ENCODE measurements around the gene PEX11B. TPM values are rescaled to one million over a fixed set of nuclear protein-coding genes. Genes with fewer than 3 reads are reported as not detected.

Gene PEX11B
- total RNA-seq, 2 experiments from 2014 or later: 11.6 to 13.2 TPM

DNA sequence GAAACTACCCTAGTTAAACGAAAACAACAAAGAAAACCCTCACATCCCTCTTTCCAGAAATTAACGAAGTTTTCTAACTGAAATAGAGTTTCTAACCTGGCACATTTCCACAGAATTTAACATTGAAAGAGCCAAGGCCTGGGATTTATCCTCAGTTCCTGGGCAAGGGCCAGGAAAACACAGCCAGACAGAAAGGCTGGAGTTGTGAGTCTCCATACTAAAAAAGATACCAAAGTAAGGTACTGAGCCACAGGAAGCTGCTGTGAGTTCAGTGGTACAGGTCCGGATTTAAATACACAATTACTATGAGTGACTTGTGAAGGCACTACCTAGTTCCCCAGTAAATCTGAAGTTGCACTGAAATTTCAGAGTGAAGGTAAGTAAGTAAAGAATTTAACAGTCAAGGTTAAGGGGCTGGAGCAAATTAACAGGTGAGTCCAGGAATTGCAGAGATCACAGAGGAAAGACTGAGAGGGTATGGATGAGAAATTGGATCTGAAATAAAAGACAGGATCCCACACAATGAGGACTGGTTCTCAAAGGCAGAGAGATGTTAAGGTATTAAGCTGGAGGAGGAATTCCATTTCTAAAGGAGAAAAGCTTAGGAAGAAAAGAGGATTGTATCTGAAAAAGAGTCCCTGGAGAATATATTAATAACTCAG is 38.4 kb upstream of the PEX11B start:
- no peaks in the 10 kb centered on the region for H3K27me3 Mint-ChIP-seq
- H3K27ac ChIP-seq (ENCODE audit: low read depth in 1 of 2, low read length in 2 of 2): peak overlapping the region; percentile 75 to 76
- no peaks in the 10 kb centered on the region for H3K9me3 Mint-ChIP-seq
- intact Hi-C loops (cut with DNase I, micrococcal nuclease): loop anchor here (1.0 to 5.0 kb wide), 3 partner anchors 30 to 1585 kb away; partner anchors contain the start of genes PEX11B (in 2 of the 2), BCL9 (in 1 of the 2) and RBM8A (in 1 of the 2)
- H3K9me3 ChIP-seq (ENCODE audit: control insufficient read depth in 1 of 2, insufficient read depth in 1 of 2, low read length in 2 of 2): no peaks in the 10 kb centered on the region
- H3K36me3 Mint-ChIP-seq (ENCODE audit: low read depth): peaks cover 32% of the 10 kb centered on the region
- peak overlapping the region; percentile 83 for H3K4me3 ChIP-seq (ENCODE audit: low read length)
- H3K4me1 Mint-ChIP-seq (ENCODE audit: low read depth): peaks cover 76% of the 10 kb centered on the region
- ATAC-seq (ENCODE audit: poor library complexity): no peak
- H3K4me1 ChIP-seq (ENCODE audit: insufficient read depth, low read length): peaks cover 59% of the 10 kb centered on the region
- CTCF ChIA-PET: interaction anchor here (3.8 kb wide), 1 partner anchor 30 kb away, joined by 19 read pairs; the partner anchor contains the start of gene RBM8A
- H3K27ac Mint-ChIP-seq: peak overlapping the region; percentile 87
- POLR2A ChIA-PET: interaction anchor here (1.0 to 8.8 kb wide), 20 partner anchors 9 to 132 kb away, joined by 3 to 213 read pairs (median 13); partner anchors contain the start of genes ANKRD34A, PEX11B, PIAS3 and POLR3C
- H3K4me3 Mint-ChIP-seq: peak overlapping the region; percentile 96
- TF ChIP-seq, protein P1, sequence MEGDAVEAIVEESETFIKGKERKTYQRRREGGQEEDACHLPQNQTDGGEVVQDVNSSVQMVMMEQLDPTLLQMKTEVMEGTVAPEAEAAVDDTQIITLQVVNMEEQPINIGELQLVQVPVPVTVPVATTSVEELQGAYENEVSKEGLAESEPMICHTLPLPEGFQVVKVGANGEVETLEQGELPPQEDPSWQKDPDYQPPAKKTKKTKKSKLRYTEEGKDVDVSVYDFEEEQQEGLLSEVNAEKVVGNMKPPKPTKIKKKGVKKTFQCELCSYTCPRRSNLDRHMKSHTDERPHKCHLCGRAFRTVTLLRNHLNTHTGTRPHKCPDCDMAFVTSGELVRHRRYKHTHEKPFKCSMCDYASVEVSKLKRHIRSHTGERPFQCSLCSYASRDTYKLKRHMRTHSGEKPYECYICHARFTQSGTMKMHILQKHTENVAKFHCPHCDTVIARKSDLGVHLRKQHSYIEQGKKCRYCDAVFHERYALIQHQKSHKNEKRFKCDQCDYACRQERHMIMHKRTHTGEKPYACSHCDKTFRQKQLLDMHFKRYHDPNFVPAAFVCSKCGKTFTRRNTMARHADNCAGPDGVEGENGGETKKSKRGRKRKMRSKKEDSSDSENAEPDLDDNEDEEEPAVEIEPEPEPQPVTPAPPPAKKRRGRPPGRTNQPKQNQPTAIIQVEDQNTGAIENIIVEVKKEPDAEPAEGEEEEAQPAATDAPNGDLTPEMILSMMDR (IDR thresholded peaks at IDR 0.05): no peak
- DNase-seq: peak in 4 of 14 experiments; percentile 19 to 50 (median 44)
- H3K27me3 ChIP-seq (ENCODE audit: control insufficient read depth in 1 of 2, insufficient read depth in 2 of 2, low read length in 2 of 2): no peaks in the 10 kb centered on the region
- H3K36me3 ChIP-seq (ENCODE audit: insufficient read depth, low read length): peaks cover 15% of the 10 kb centered on the region

GRCh38 chr1:145956361-145956760 is 37.8 kb upstream of the PEX11B start:
- Mint-ChIP-seq H3K4me1 (ENCODE audit: low read depth) (peaks cover 76% of the 10 kb centered on the region), H3K4me3 (peak overlapping the region; percentile 96), H3K36me3 (ENCODE audit: low read depth) (peaks cover 37% of the 10 kb centered on the region), H3K9me3 (no peaks in the 10 kb centered on the region), H3K27me3 (no peaks in the 10 kb centered on the region), H3K27ac (peak overlapping the region; percentile 87)
- ATAC-seq (ENCODE audit: poor library complexity) (no peak), DNase-seq (no peak)
- ChIA-PET POLR2A (interaction anchor here (1.5 to 8.8 kb wide), 10 partner anchors 10 to 98 kb away, joined by 4 to 213 read pairs (median 30); partner anchors contain the start of genes ANKRD34A, PEX11B, PIAS3 and POLR3GL), CTCF (interaction anchor here (1.8 to 3.8 kb wide), 2 partner anchors 29 to 51 kb away, joined by 4 to 19 read pairs; partner anchors contain the start of gene RBM8A)
- Histone ChIP-seq H3K4me3 (ENCODE audit: low read length) (peak overlapping the region; percentile 83), H3K27me3 (ENCODE audit: control insufficient read depth in 1 of 2, insufficient read depth in 2 of 2, low read length in 2 of 2) (no peaks in the 10 kb centered on the region), H3K36me3 (ENCODE audit: insufficient read depth, low read length) (peaks cover 21% of the 10 kb centered on the region), H3K9me3 (ENCODE audit: control insufficient read depth in 1 of 2, insufficient read depth in 1 of 2, low read length in 2 of 2) (no peaks in the 10 kb centered on the region), H3K27ac (ENCODE audit: low read depth in 1 of 2, low read length in 2 of 2) (peak overlapping the region; percentile 75 to 76), H3K4me1 (ENCODE audit: insufficient read depth, low read length) (peaks cover 54% of the 10 kb centered on the region)
- intact Hi-C loops (cut with DNase I, micrococcal nuclease): loop anchor here (5.0 kb wide), 2 partner anchors 39 to 1586 kb away; partner anchors contain the start of genes PEX11B (in 2 of the 2) and BCL9 (in 1 of the 2)
- TF ChIP-seq, protein P1 (IDR thresholded peaks at IDR 0.05): no peak

- DNase-seq: no peak
- Mint-ChIP-seq H3K36me3 (ENCODE audit: low read depth) (peaks cover 41% of the 10 kb centered on the region), H3K4me3 (peak overlapping the region; percentile 96), H3K4me1 (ENCODE audit: low read depth) (peaks cover 84% of the 10 kb centered on the region), H3K9me3 (no peaks in the 10 kb centered on the region), H3K27ac (peak overlapping the region; percentile 87), H3K27me3 (no peaks in the 10 kb centered on the region)
- intact Hi-C loops (cut with DNase I, micrococcal nuclease): loop anchor here (2.0 to 5.0 kb wide), 3 partner anchors 21 to 1587 kb away; partner anchors contain the start of genes PEX11B (in 2 of the 2) and BCL9 (in 1 of the 2)
- no peak overlapping the region for H3K4me3 ChIP-seq (ENCODE audit: low read length)
- no peaks in the 10 kb centered on the region for H3K9me3 ChIP-seq (ENCODE audit: control insufficient read depth in 1 of 2, insufficient read depth in 1 of 2, low read length in 2 of 2)
- no peak for ATAC-seq (ENCODE audit: poor library complexity)
- ChIA-PET CTCF (interaction anchor here (1.8 to 3.8 kb wide), 2 partner anchors 28 to 52 kb away, joined by 4 to 19 read pairs; partner anchors contain the start of gene RBM8A), POLR2A (interaction anchor here (1.2 to 8.8 kb wide), 6 partner anchors 11 to 37 kb away, joined by 4 to 213 read pairs (median 28); partner anchors contain the start of genes ANKRD34A, PEX11B, POLR3GL and RBM8A)
- peaks cover 52% of the 10 kb centered on the region for H3K4me1 ChIP-seq (ENCODE audit: insufficient read depth, low read length)
- no peak overlapping the region for H3K27ac ChIP-seq (ENCODE audit: low read depth in 1 of 2, low read length in 2 of 2)
- H3K36me3 ChIP-seq (ENCODE audit: insufficient read depth, low read length): peaks cover 26% of the 10 kb centered on the region
- TF ChIP-seq, protein P1 (IDR thresholded peaks at IDR 0.05): no peak
- no peaks in the 10 kb centered on the region for H3K27me3 ChIP-seq (ENCODE audit: control insufficient read depth in 1 of 2, insufficient read depth in 2 of 2, low read length in 2 of 2)
Measured at GRCh38 chr1:145955436-145955835, 36.9 kb upstream of the PEX11B start.

Data from CD4-positive, alpha-beta T cell (primary cell).